Trophoblast cell (in vitro differentiated cells and primary cell): Measurements from ENCODE around the gene THADA.
A peak's percentile ranks its signal among the peaks of the same experiment; 100 is the strongest.
"Not testable (repeated sequence)": the region's sequence is repeated elsewhere in the genome, so short reads cannot be mapped to it uniquely, and the experiment has no call there.

ENCODE experiments used
- DNase-seq, 2 donors: peaks; one replicate each; pipeline ENCODE4 v3.0.0-alpha.2; 2016
- H2AFZ ChIP-seq: 2 replicates; pipeline ENCODE4 v1.6.1; 2013; ENCODE audit warnings: low read length, moderate library complexity, mild to moderate bottlenecking; ENCODE audit not compliant: insufficient read depth, poor library complexity
- H2AK5ac ChIP-seq: 2 replicates; pipeline ENCODE4 v1.6.1; 2013; ENCODE audit warnings: mild to moderate bottlenecking, low read length
- H2BK120ac ChIP-seq: 2 replicates; pipeline ENCODE4 v1.6.1; 2013; ENCODE audit warnings: low read length, mild to moderate bottlenecking, moderate library complexity; ENCODE audit not compliant: insufficient read depth, poor library complexity
- H2BK12ac ChIP-seq: 2 replicates; pipeline ENCODE4 v1.6.1; 2013; ENCODE audit warnings: mild to moderate bottlenecking, low read length, moderate library complexity
- H2BK5ac ChIP-seq: 2 replicates; pipeline ENCODE4 v1.6.1; 2013; ENCODE audit warnings: low read length, low read depth, moderate library complexity, mild to moderate bottlenecking; ENCODE audit not compliant: poor library complexity
- H3K14ac ChIP-seq: 2 replicates; pipeline ENCODE4 v1.6.1; 2013; ENCODE audit warnings: mild to moderate bottlenecking, low read length
- H3K18ac ChIP-seq: 2 replicates; pipeline ENCODE4 v1.6.1; 2013; ENCODE audit warnings: mild to moderate bottlenecking, low read length
- H3K23ac ChIP-seq: 2 replicates; pipeline ENCODE4 v1.6.1; 2013; ENCODE audit warnings: low read length
- H3K27ac ChIP-seq: 2 replicates; pipeline ENCODE4 v1.5.1; 2013; ENCODE audit warnings: low read depth, mild to moderate bottlenecking, inconsistent platforms, low read length, moderate library complexity
- H3K27me3 ChIP-seq: 2 replicates; pipeline ENCODE4 v1.6.1; 2013; ENCODE audit warnings: inconsistent platforms, mild to moderate bottlenecking, low read length, moderate library complexity; ENCODE audit not compliant: insufficient read depth
- H3K36me3 ChIP-seq, 2 experiments: 1 replicate in 1 of 2; 2 replicates in 1 of 2; pipeline ENCODE4 v1.6.1; 2013; ENCODE audit warnings: low read length in 2 of 2, mild to moderate bottlenecking in 2 of 2, moderate library complexity in 1 of 2; ENCODE audit not compliant: insufficient read depth in 2 of 2, control insufficient read depth in 1 of 2
- H3K4ac ChIP-seq: 2 replicates; pipeline ENCODE4 v1.6.1; 2013; ENCODE audit warnings: low read depth, mild to moderate bottlenecking, low read length, moderate library complexity
- H3K4me1 ChIP-seq, 2 experiments: 1 replicate in 1 of 2; 2 replicates in 1 of 2; pipeline ENCODE4 v1.6.1; 2013; ENCODE audit warnings: low read length in 2 of 2, mild to moderate bottlenecking in 2 of 2, moderate library complexity in 1 of 2; ENCODE audit not compliant: insufficient read depth in 2 of 2, control insufficient read depth in 1 of 2
- H3K4me2 ChIP-seq: 2 replicates; pipeline ENCODE4 v1.6.1; 2013; ENCODE audit warnings: inconsistent platforms, mild to moderate bottlenecking, low read length, moderate library complexity
- H3K4me3 ChIP-seq: 2 replicates; pipeline ENCODE4 v1.5.1; 2013; ENCODE audit warnings: mild to moderate bottlenecking, low read depth, low read length, inconsistent platforms
- H3K79me1 ChIP-seq: one replicate; pipeline ENCODE4 v1.6.1; 2013; ENCODE audit warnings: low read length
- H3K79me2 ChIP-seq: 2 replicates; pipeline ENCODE4 v1.6.1; 2013; ENCODE audit warnings: low read length, mild to moderate bottlenecking; ENCODE audit not compliant: control insufficient read depth, insufficient read depth, poor library complexity
- H3K9ac ChIP-seq: 2 replicates; pipeline ENCODE4 v1.6.1; 2013; ENCODE audit warnings: mild to moderate bottlenecking, low read length
- H3K9me3 ChIP-seq: 2 replicates; pipeline ENCODE4 v1.6.1; 2013; ENCODE audit warnings: low read depth, mild to moderate bottlenecking, control low read depth, inconsistent platforms, low read length; ENCODE audit not compliant: insufficient read depth
- H4K12ac ChIP-seq: 2 replicates; pipeline ENCODE4 v1.6.1; 2013; ENCODE audit warnings: low read depth, mild to moderate bottlenecking, low read length, moderate library complexity
- H4K8ac ChIP-seq: 2 replicates; pipeline ENCODE4 v1.6.1; 2013; ENCODE audit warnings: low read depth, mild to moderate bottlenecking, low read length, moderate library complexity
- H4K91ac ChIP-seq: one replicate; pipeline ENCODE4 v1.6.1; 2013; ENCODE audit warnings: low read depth, mild to moderate bottlenecking, low read length, moderate library complexity
- WGBS: extraction: QIAGEN DNeasy Blood & Tissue Kit; methylation state at CpG from one replicate; pipeline ENCODE4 v1.1.7; 2013; ENCODE audit warnings: missing lambda C conversion rate; ENCODE audit not compliant: insufficient read length, insufficient coverage; ENCODE audit errors: extremely low coverage; 5-methylcytosine and 5-hydroxymethylcytosine counted together

Gene THADA

DNA sequence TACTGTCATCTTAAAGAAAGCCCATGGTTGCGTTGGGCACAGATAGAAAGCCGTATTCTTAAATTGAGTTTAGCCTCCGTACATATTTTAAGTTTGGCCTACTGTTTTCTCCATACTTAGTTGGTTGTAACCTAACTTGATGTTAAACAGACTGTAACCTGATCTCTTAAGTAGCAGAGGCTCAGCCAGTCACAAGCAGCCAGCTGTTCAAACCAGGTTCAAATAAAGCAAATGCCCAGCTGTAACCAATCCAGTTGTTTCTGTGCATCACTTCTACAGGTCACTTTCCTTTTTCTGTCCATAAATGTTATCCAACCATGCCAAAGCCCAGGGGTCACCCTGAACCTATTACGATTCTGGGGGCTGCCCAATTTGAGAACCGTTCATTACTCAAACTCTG lies 10.0 kb upstream of the THADA start:
- Histone ChIP-seq H3K4me3 (no peak overlapping the region), H3K4ac (no peak overlapping the region), H3K4me1 (no peaks in the 10 kb centered on the region), H2BK5ac (no peak overlapping the region), H3K4me2 (no peak overlapping the region), H3K27ac (no peak overlapping the region), H3K9ac (no peak overlapping the region), H3K27me3 (no peaks in the 10 kb centered on the region), H2AK5ac (no peak overlapping the region), H2BK12ac (no peak overlapping the region), H2BK120ac (no peak overlapping the region), H4K12ac (no peak overlapping the region), H3K79me1 (no peaks in the 10 kb centered on the region), H3K23ac (no peak overlapping the region), H3K18ac (no peak overlapping the region), H3K9me3 (no peaks in the 10 kb centered on the region), H4K91ac (no peak overlapping the region), H3K79me2 (no peaks in the 10 kb centered on the region), H2AFZ (no peak overlapping the region), H3K14ac (no peak overlapping the region), H4K8ac (no peak overlapping the region), H3K36me3 (no peaks in the 10 kb centered on the region)
- no CpG with 5 or more reads among the region's 5 CpGs for WGBS
- DNase-seq, result no peak

DNA sequence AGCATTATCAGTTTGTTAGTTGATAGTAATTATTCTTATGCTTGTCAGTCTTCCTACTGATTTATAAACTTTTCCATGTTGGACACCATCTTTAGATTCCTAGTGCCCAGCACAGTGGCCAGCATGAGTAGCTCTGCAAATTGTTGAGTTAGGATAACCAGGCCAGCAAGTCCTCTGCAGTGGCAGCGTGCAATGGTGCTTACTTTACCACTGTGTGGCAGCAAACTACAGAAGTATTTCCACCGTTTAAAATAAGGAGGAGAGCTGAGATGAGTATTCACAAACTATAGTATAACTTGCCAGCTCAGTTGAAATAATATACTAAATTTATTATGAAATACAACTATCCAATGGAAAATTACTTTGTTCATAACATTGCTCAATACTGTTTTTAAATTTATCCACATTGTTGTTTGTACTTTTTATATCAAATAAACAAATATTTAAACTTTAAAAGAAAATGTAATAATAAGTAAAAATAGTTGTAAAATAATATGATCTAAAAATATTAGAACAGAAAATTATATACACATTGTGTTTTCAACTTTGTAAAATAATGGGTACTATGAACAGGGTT lies 9.3 kb upstream of the THADA start:
- H3K4me1 ChIP-seq, result no peaks in the 10 kb centered on the region
- no peak overlapping the region for H3K4me2 ChIP-seq
- no peak overlapping the region for H3K4me3 ChIP-seq
- no peaks in the 10 kb centered on the region for H3K36me3 ChIP-seq
- H2BK5ac ChIP-seq, result no peak overlapping the region
- peak in 1 of 2 donors; percentile 49 for DNase-seq
- H3K23ac ChIP-seq, result no peak overlapping the region
- no peaks in the 10 kb centered on the region for H3K9me3 ChIP-seq
- no peak overlapping the region for H3K9ac ChIP-seq
- no peak overlapping the region for H2BK120ac ChIP-seq
- no peaks in the 10 kb centered on the region for H3K79me2 ChIP-seq
- H3K4ac ChIP-seq, result no peak overlapping the region
- no peak overlapping the region for H4K12ac ChIP-seq
- H2BK12ac ChIP-seq, result no peak overlapping the region
- no peaks in the 10 kb centered on the region for H3K27me3 ChIP-seq
- no peak overlapping the region for H4K91ac ChIP-seq
- H3K79me1 ChIP-seq, result no peaks in the 10 kb centered on the region
- H3K14ac ChIP-seq, result no peak overlapping the region
- H2AFZ ChIP-seq, result no peak overlapping the region
- no peak overlapping the region for H4K8ac ChIP-seq
- WGBS, result no CpG with 5 or more reads among the region's 2 CpGs
- H3K18ac ChIP-seq, result no peak overlapping the region
- H2AK5ac ChIP-seq, result no peak overlapping the region
- H3K27ac ChIP-seq, result no peak overlapping the region

DNA sequence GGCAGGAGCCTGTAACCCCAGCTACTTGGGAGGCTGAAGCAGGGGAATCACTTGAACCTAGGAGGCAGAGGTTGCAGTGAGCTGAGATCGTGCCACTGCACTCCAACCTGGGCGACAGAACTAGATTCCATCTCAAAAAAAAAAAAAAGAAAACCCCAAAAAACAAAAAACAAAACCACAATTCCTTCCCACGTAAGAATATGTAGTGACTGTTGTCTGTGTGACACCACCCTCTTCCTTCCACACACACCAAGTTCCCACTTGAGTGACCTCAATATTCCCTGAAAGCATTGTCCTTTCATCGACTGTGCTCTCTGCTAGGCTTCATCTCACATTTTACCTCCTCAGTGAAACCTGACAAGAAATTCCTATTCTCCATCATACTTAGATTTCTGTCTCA lies 8.8 kb upstream of the THADA start:
- Histone ChIP-seq H3K4me3 (no peak overlapping the region), H3K27me3 (no peaks in the 10 kb centered on the region), H3K9ac (no peak overlapping the region), H4K12ac (no peak overlapping the region), H3K9me3 (no peaks in the 10 kb centered on the region), H2AK5ac (no peak overlapping the region), H2AFZ (no peak overlapping the region), H3K18ac (no peak overlapping the region), H4K8ac (no peak overlapping the region), H3K14ac (no peak overlapping the region), H3K79me1 (no peaks in the 10 kb centered on the region), H3K4ac (no peak overlapping the region), H2BK5ac (no peak overlapping the region), H3K36me3 (no peaks in the 10 kb centered on the region), H3K27ac (no peak overlapping the region), H2BK120ac (no peak overlapping the region), H2BK12ac (no peak overlapping the region), H3K23ac (no peak overlapping the region), H4K91ac (no peak overlapping the region), H3K79me2 (no peaks in the 10 kb centered on the region), H3K4me2 (no peak overlapping the region), H3K4me1 (no peaks in the 10 kb centered on the region)
- no peak for DNase-seq
- no CpG with 5 or more reads among the region's 4 CpGs for WGBS

DNA sequence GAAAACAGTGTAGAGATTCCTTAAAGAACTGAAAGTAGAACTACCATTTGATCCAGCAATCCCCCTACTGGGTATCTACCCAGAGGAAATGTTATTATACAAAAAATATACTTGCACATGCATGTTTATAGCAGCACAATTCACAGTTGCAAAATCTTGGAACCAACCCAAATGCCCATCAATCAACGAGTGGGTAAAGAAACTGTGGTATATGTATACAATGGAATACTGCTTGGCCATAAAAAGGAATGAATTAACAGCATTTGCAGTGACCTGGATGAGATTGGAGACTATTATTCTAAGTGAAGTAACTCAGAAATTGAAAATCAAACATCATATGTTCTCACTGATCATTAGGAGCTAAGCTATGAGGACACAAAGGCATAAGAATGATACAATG lies 4.8 kb upstream of the THADA start:
- H3K79me1 ChIP-seq, H3K79me2 ChIP-seq, H3K4me3 ChIP-seq, H4K12ac ChIP-seq, H3K4me1 ChIP-seq, H3K9me3 ChIP-seq, H3K36me3 ChIP-seq, H3K27me3 ChIP-seq, H2BK5ac ChIP-seq, H3K23ac ChIP-seq, H2BK120ac ChIP-seq, H2BK12ac ChIP-seq, H3K9ac ChIP-seq, DNase-seq, H3K18ac ChIP-seq, H4K91ac ChIP-seq, H3K27ac ChIP-seq, H2AFZ ChIP-seq, H2AK5ac ChIP-seq, H4K8ac ChIP-seq, H3K4ac ChIP-seq, H3K14ac ChIP-seq, H3K4me2 ChIP-seq: not testable (repeated sequence)
- no CpG with 5 or more reads among the region's 1 CpG for WGBS
